Measurements from ENCODE around the gene DMBT1.

- no peak for TF ChIP-seq EZH2 (IDR thresholded peaks at IDR 0.05; ENCODE audit: borderline replicate concordance, low read depth, low read length, severe bottlenecking)
- TF ChIP-seq CTCF (IDR thresholded peaks at IDR 0.05; ENCODE audit: borderline replicate concordance, extremely low read depth, low read length, poor library complexity, severe bottlenecking) = no peak
These were observed 30.4 kb upstream of the DMBT1 start for GRCh38 chr10:122530177-122530576.

Measured in DND-41 (cell line).